ENCODE data around the gene ACTN4. TPM values are rescaled to one million over a fixed set of nuclear protein-coding genes. Genes with fewer than 3 reads are reported as not detected.

ACTN4 gene
- total RNA-seq, 4 donors from 2014 or later, result 259 to 844 (median 429) TPM

DNA sequence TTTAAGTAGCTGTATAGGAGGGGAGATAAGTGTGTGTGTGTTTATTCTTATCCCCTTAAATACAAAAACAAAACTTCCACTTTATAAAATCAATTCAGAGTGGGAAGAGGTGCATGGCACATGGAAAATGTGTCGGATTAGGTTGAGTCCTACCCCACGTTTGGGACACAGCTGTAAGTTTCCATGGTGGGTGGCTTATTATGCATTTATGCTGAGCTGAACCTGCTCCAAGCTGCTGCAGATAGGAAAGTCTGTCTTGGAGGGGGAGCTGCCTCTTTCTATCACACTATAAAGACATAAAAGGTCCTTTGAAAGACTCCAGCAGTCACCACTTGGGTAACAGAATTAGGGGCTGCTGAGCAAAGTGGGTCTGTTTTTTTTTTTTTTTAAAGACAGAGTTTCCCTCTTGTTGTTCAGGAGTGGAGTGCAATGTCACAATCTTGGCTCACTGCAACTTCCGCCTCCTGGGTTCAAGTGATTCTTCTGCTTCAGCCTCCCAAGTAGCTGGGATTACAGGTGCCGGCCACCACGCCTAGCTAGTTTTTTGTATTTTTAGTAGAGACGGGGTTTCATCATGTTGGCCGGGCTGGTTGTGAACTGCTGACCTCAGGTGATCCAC is 15.2 kb downstream of the ACTN4 start:
- no peak for DNase-seq
- H3K4me3 ChIP-seq, result peak overlapping the region in 1 of 2 donors; percentile 2
- H3K36me3 ChIP-seq, result no peaks in the 10 kb centered on the region
- intact Hi-C loops (cut with DNase I; ENCODE audit: low total_unique reads), result no loop called here
- TF ChIP-seq, protein P1, sequence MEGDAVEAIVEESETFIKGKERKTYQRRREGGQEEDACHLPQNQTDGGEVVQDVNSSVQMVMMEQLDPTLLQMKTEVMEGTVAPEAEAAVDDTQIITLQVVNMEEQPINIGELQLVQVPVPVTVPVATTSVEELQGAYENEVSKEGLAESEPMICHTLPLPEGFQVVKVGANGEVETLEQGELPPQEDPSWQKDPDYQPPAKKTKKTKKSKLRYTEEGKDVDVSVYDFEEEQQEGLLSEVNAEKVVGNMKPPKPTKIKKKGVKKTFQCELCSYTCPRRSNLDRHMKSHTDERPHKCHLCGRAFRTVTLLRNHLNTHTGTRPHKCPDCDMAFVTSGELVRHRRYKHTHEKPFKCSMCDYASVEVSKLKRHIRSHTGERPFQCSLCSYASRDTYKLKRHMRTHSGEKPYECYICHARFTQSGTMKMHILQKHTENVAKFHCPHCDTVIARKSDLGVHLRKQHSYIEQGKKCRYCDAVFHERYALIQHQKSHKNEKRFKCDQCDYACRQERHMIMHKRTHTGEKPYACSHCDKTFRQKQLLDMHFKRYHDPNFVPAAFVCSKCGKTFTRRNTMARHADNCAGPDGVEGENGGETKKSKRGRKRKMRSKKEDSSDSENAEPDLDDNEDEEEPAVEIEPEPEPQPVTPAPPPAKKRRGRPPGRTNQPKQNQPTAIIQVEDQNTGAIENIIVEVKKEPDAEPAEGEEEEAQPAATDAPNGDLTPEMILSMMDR (IDR thresholded peaks at IDR 0.05), result no peak
- TF ChIP-seq POLR2A (IDR thresholded peaks at IDR 0.05), result no peak
- H3K4me1 ChIP-seq, result peaks cover 44 to 70% of the 10 kb centered on the region in 2 donors
- H3K27ac ChIP-seq, result peak overlapping the region; percentile 98
- H3K9me3 ChIP-seq, result no peaks in the 10 kb centered on the region
- no peaks in the 10 kb centered on the region for H3K27me3 ChIP-seq

DNA sequence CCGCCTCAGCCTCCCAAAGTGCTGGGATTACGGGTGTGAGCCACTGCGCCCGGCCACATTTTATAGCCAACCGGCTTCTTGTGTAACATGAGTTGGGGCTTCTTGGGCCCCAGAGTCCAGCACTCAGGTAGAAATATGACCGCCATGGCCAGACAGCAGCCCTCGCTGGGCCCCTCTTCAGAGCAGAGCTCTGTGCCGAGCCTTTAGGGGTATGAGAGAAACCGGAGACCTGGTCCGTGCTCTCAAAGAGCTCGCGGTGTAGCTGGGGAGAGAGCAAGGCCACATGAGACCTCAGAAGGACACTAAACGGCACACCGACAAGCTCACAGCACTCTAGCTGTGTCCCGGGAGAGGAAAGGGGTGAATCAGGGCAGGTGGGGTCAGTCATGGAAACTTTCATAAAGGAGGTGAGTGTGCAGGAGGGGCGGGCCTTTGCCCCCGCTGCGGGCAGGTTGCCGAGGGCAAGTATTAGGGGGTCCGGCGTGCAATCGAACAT is 15.8 kb downstream of the ACTN4 start:
- Histone ChIP-seq H3K9me3 (no peaks in the 10 kb centered on the region), H3K4me1 (peaks cover 42 to 67% of the 10 kb centered on the region in 2 donors), H3K27me3 (no peaks in the 10 kb centered on the region), H3K36me3 (no peaks in the 10 kb centered on the region), H3K4me3 (peak overlapping the region in 1 of 2 donors; percentile 2), H3K27ac (peak overlapping the region; percentile 98)
- intact Hi-C loops (cut with DNase I; ENCODE audit: low total_unique reads), result no loop called here
- no peak for TF ChIP-seq POLR2A (IDR thresholded peaks at IDR 0.05)
- TF ChIP-seq, protein P1 (IDR thresholded peaks at IDR 0.05), result no peak
- no peak for DNase-seq

DNA sequence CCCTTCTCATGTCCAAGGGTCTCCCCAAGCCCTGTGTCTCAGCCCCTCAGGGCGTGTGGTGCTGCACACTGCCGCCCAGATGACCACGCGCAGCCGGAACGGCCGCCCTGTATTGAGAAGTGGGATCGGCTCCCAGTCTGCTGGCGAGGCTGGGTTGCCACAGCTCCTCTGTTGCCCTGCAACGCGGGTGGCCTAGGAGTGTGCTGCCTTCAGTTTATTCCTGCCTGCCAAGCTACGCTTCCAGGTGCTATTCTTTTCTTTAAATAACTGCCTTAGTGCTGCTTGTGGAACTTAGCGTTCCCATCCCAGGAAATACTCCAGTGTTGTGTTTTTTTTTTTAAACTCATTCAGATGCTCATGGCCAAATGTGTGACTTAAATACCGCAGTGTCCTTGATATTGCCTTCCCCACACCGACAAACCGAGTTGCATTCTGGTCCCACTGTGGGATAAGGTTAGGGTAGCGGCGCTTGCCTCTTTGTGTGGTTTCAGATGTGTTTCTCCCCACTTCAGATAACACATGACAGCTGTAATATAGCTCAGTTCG is 16.6 kb downstream of the ACTN4 start:
- TF ChIP-seq POLR2A (IDR thresholded peaks at IDR 0.05), result peak; percentile 32 to 61
- TF ChIP-seq, protein P1 (IDR thresholded peaks at IDR 0.05), result no peak
- no peaks in the 10 kb centered on the region for H3K9me3 ChIP-seq
- peak overlapping the region; percentile 98 for H3K27ac ChIP-seq
- intact Hi-C loops (cut with DNase I; ENCODE audit: low total_unique reads), result no loop called here
- H3K27me3 ChIP-seq, result no peaks in the 10 kb centered on the region
- peak overlapping the region in 1 of 2 donors; percentile 2 for H3K4me3 ChIP-seq
- H3K4me1 ChIP-seq, result peaks cover 40 to 71% of the 10 kb centered on the region in 2 donors
- no peaks in the 10 kb centered on the region for H3K36me3 ChIP-seq
- DNase-seq, result peak; percentile 67 to 80

DNA sequence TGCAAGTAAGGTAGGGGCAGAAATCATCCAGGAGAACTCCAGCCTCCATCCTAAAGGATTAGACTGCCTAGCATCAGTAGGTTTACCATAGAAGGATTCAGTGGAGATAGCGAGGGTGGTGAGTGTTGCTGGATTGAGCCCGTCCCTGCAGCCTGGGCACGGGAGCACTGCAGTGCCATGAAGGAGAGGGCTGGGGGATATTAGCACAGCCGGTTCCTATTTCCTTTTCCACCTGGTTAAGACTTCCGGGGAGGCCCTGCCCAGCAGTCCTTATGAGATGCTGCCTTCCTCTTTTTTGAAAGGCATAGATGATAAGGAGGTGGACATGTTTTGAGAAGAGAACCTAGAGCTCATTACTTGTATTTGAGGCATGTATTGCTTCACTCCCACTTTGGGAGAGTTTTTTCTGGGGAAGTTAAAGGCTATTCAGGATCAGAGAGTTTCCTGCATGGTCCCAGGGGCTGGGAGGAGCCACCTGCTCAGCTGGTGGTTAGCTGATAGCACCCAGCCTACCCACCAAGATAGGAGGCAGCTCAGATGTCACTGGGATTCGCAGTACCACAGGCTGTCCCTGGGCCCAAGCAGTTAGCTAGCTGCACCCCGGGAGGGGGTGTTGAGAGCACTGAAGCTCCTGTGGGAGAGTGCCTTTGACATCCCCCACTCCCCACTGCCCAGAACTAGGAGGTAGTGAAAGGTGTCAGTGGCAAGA is 17.2 kb downstream of the ACTN4 start:
- no peaks in the 10 kb centered on the region for H3K9me3 ChIP-seq
- H3K4me3 ChIP-seq, result peak overlapping the region in 1 of 2 donors; percentile 2
- no peaks in the 10 kb centered on the region for H3K27me3 ChIP-seq
- intact Hi-C loops (cut with DNase I; ENCODE audit: low total_unique reads), result no loop called here
- peaks cover 40 to 71% of the 10 kb centered on the region in 2 donors for H3K4me1 ChIP-seq
- TF ChIP-seq POLR2A (IDR thresholded peaks at IDR 0.05), result no peak
- TF ChIP-seq, protein P1 (IDR thresholded peaks at IDR 0.05), result no peak
- H3K36me3 ChIP-seq, result no peaks in the 10 kb centered on the region
- no peak for DNase-seq
- H3K27ac ChIP-seq, result peak overlapping the region; percentile 98
